ENCODE data around the gene ARHGEF39. TPM values are rescaled to one million over a fixed set of nuclear protein-coding genes. Genes with fewer than 3 reads are reported as not detected.
A peak's percentile ranks its signal among the peaks of the same experiment; 100 is the strongest.

ARHGEF39 gene, protein sequence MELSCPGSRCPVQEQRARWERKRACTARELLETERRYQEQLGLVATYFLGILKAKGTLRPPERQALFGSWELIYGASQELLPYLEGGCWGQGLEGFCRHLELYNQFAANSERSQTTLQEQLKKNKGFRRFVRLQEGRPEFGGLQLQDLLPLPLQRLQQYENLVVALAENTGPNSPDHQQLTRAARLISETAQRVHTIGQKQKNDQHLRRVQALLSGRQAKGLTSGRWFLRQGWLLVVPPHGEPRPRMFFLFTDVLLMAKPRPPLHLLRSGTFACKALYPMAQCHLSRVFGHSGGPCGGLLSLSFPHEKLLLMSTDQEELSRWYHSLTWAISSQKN
- total RNA-seq (under 1 TPM in 1 of 2 experiments, not detected in 1; 0.29 TPM), polyA plus RNA-seq (under 1 TPM; 0.13 to 0.25 (median 0.24) TPM), total RNA-seq (0 to 1.5 (median 0.16) reads per million in 6 experiments)

- Mint-ChIP-seq H3K27ac (peak within 1 kb of the TSS; percentile 57 to 99 (median 82)), H3K27me3 (peaks cover 0 to 2% (median 0%) of the 10 kb centered on the region in 5 donors), H3K9me3 (no peaks in the 10 kb centered on the region), H3K36me3 (peaks cover 0 to 15% (median 9%) of the 10 kb centered on the region in 3 donors), H3K4me3 (peak within 1 kb of the TSS; percentile 75 to 89 (median 84)), H3K4me1 (peaks cover 32 to 65% (median 62%) of the 10 kb centered on the region in 4 donors)
- ATAC-seq (peak; percentile 79 to 83), DNase-seq (peak; percentile 34 to 76 (median 58))
- POLR2A ChIA-PET: interaction anchor here (0.6 to 4.0 kb wide), 14 partner anchors 9 to 67 kb away, joined by 3 to 19 read pairs (median 5); partner anchors contain the start of genes CA9, CREB3, SIT1 and TLN1
These were observed at the start of gene ARHGEF39 for GRCh38 chr9:35664531-35665470. ARHGEF39 (minus strand) TSS chr9:35665195; CDS start chr9:35665169, 26 bp downstream.

DNA sequence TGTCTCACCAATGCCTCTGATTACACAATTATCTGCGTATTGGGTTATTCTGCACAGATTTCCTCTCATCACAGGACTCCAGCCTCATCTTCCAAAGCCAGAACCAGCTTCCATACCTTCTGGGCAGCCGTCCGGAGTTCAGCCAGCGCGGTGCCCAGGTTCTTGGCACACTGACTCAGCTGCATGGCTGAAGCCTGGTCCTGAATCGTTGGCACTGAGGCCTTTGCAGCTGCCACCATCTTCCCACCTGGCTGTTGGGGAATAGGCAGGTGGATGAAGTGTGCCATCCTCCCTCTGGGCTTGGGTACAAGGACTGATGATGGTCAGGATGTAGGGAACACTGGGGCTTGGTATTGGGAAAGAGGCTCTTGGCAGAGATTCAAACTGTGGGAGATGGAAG is 49.1 kb upstream of the ARHGEF39 start:
- Mint-ChIP-seq H3K4me1 (peaks cover 0 to 12% (median 4%) of the 10 kb centered on the region in 4 donors), H3K36me3 (peaks cover 0 to 94% (median 23%) of the 10 kb centered on the region in 3 donors), H3K27ac (peak overlapping the region in 2 of 10 donors; percentile 66 to 76), H3K27me3 (no peaks in the 10 kb centered on the region), H3K9me3 (no peaks in the 10 kb centered on the region), H3K4me3 (no peak overlapping the region)
- DNase-seq: no peak
- POLR2A ChIA-PET: interaction anchor here (1.9 kb wide), 1 partner anchor 18 kb away, joined by 4 read pairs; the partner anchor contains the start of gene TLN1
- ATAC-seq: no peak

DNA sequence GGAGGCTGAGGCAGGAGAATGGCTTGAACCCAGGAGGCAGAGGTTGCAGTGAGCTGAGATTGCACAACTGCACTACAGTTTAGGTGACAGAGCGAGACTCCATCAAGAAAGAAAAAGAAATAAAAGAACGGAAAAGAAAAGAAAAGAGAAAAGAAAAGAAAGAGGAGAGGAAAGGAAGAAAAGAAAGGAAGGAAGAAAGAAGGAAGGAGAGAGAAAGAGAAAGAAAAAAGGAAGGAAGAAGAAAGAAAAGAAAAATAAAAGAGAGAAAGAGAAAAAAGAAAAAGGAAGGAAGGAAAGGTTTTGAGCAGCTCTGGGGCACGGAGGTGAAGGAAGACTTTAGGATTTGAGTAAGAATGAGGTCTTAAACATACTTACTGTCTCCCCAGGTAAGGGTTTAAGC is 48.6 kb upstream of the ARHGEF39 start:
- Mint-ChIP-seq H3K27ac (peak overlapping the region in 4 of 10 donors; percentile 14 to 44 (median 33)), H3K27me3 (no peaks in the 10 kb centered on the region), H3K4me1 (peaks cover 0 to 12% (median 2%) of the 10 kb centered on the region in 4 donors), H3K4me3 (no peak overlapping the region), H3K9me3 (no peaks in the 10 kb centered on the region), H3K36me3 (peaks cover 0 to 94% (median 23%) of the 10 kb centered on the region in 3 donors)
- ATAC-seq: no peak
- POLR2A ChIA-PET: interaction anchor here (1.9 kb wide), 1 partner anchor 18 kb away, joined by 4 read pairs; the partner anchor contains the start of gene TLN1
- DNase-seq: no peak

DNA sequence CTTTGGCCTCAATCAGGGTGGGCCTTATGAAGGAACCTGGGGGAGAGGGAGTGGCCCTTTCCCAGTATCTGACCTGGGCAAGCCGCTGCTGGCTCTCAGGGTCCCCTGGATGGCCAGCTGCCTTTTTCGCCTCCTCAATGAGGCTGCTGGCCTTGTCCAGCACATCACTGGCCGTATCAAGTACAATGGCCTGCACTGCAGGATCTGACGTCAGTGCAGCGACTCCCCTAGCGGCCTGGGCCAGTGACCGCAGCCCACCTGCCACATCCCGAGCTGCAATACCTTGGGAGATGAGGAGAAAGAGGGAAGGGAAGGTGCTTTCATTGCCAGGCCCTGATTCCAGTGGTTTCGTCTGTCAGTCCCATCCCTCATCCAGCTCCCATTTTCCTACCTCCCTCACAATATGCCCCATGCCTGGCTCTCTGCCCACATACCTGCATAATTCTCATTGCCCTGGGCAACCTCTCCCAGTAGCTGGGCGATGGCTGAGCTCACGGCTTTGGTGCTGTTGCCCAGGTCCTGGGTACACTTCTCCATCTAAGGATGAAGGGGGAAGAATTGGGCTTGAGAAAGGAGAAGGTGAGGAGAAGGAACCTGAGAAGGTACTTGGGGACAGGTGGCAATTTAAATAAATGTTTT is 47.9 kb upstream of the ARHGEF39 start:
- H3K9me3 Mint-ChIP-seq: no peaks in the 10 kb centered on the region
- POLR2A ChIA-PET: interaction anchor here (0.6 to 1.9 kb wide), 3 partner anchors 15 to 95 kb away, joined by 3 to 5 read pairs (median 4); partner anchors contain the start of genes CD72 and TLN1
- H3K27ac Mint-ChIP-seq: peak overlapping the region in 1 of 10 donors; percentile 15
- no peak for ATAC-seq
- DNase-seq: no peak
- peaks cover 0 to 9% (median 2%) of the 10 kb centered on the region in 4 donors for H3K4me1 Mint-ChIP-seq
- H3K36me3 Mint-ChIP-seq: peaks cover 3 to 94% (median 21%) of the 10 kb centered on the region in 3 donors
- H3K27me3 Mint-ChIP-seq: no peaks in the 10 kb centered on the region
- H3K4me3 Mint-ChIP-seq: no peak overlapping the region

- POLR2A ChIA-PET: no interaction called here
- no peak overlapping the region for H3K4me3 Mint-ChIP-seq
- H3K4me1 Mint-ChIP-seq: peaks cover 0 to 13% (median 2%) of the 10 kb centered on the region in 4 donors
- H3K36me3 Mint-ChIP-seq: peaks cover 10 to 94% (median 31%) of the 10 kb centered on the region in 3 donors
- ATAC-seq (no peak), DNase-seq (no peak)
- no peaks in the 10 kb centered on the region for H3K27me3 Mint-ChIP-seq
- H3K9me3 Mint-ChIP-seq: no peaks in the 10 kb centered on the region
- H3K27ac Mint-ChIP-seq: peak overlapping the region in 1 of 10 donors; percentile 78
These were observed 46.8 kb upstream of the ARHGEF39 start for GRCh38 chr9:35711501-35712428.

GRCh38 chr9:35710818-35711500 is 46.0 kb upstream of the ARHGEF39 start:
- peaks cover 10 to 94% (median 32%) of the 10 kb centered on the region in 3 donors for H3K36me3 Mint-ChIP-seq
- ATAC-seq (no peak), DNase-seq (no peak)
- peaks cover 0 to 15% (median 0%) of the 10 kb centered on the region in 4 donors for H3K4me1 Mint-ChIP-seq
- POLR2A ChIA-PET: no interaction called here
- no peaks in the 10 kb centered on the region for H3K9me3 Mint-ChIP-seq
- H3K27ac Mint-ChIP-seq: peak overlapping the region in 4 of 10 donors; percentile 24 to 54 (median 38)
- no peak overlapping the region for H3K4me3 Mint-ChIP-seq
- H3K27me3 Mint-ChIP-seq: no peaks in the 10 kb centered on the region

DNA sequence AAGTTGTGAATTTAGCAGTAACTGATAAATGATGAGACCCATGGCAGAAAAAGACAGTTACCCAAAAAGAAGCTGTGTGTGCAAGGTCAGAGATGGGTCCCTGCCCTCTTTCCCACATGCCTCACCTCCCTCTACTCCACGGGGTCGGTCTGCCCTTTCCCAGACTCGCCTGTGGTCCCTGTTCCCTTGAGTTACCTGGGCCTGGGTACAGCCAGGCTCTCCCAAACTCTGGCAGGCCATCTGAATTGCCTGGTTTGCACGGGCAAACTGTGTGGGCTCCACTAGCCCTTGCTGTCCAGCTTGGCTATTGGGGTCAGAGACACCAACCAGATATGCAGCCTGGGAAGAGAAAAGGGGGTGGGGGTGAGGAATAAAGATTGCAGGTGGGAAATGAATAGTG is 43.2 kb upstream of the ARHGEF39 start:
- no peak overlapping the region for H3K4me3 Mint-ChIP-seq
- ATAC-seq: no peak
- H3K4me1 Mint-ChIP-seq: peaks cover 0 to 10% (median 0%) of the 10 kb centered on the region in 4 donors
- H3K36me3 Mint-ChIP-seq: peaks cover 14 to 72% (median 36%) of the 10 kb centered on the region in 3 donors
- no peak for DNase-seq
- H3K9me3 Mint-ChIP-seq: no peaks in the 10 kb centered on the region
- POLR2A ChIA-PET: interaction anchor here (1.8 kb wide), 1 partner anchor 23 kb away, joined by 4 read pairs; no protein-coding TSS in a partner anchor
- H3K27ac Mint-ChIP-seq: peak overlapping the region in 3 of 10 donors; percentile 53 to 78 (median 59)
- no peaks in the 10 kb centered on the region for H3K27me3 Mint-ChIP-seq

GRCh38 chr9:35706951-35707350 is 42.0 kb upstream of the ARHGEF39 start:
- POLR2A ChIA-PET: interaction anchor here (1.3 to 2.5 kb wide), 3 partner anchors 11 to 49 kb away, joined by 3 to 8 read pairs (median 4); partner anchors contain the start of genes CCDC107 and RMRP
- Mint-ChIP-seq H3K9me3 (no peaks in the 10 kb centered on the region), H3K36me3 (peaks cover 14 to 60% (median 37%) of the 10 kb centered on the region in 3 donors), H3K27ac (peak overlapping the region in 6 of 10 donors; percentile 21 to 84 (median 70)), H3K4me3 (no peak overlapping the region), H3K4me1 (peaks cover 0 to 10% (median 0%) of the 10 kb centered on the region in 4 donors), H3K27me3 (no peaks in the 10 kb centered on the region)
- DNase-seq (no peak), ATAC-seq (no peak)

DNA sequence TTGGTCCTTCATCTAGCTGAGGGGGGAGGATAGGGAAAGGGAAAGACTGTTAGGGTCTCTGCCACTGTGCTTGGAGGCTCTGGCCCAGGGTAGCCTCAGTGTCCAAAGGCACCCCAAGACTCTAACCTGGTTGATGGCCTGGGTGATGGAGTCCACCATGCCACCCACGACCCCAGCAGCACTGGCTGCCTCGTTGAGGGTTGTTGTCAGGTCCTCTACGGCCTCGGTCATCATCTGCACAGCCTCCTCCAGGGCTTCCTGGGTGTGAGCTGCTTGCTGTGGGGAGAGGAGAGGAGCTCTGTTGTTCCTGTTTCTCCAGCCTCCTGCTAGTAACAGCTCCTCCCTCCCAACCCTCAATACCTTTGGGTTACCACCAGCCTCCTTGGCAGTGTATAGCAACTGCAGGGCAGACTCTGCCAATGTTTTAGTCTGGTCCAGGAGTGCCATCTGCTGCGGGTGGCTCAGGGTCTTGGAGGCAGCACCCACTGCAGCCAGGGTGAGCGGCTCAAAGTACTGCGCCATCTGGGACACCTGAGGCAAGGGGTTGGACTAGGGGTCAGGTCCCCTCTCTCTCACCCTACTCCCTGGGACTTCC is 40.9 kb upstream of the ARHGEF39 start:
- no peak for DNase-seq
- H3K4me3 Mint-ChIP-seq: no peak overlapping the region
- peak overlapping the region in 2 of 10 donors; percentile 29 to 63 for H3K27ac Mint-ChIP-seq
- H3K9me3 Mint-ChIP-seq: no peaks in the 10 kb centered on the region
- peaks cover 0 to 8% (median 0%) of the 10 kb centered on the region in 4 donors for H3K4me1 Mint-ChIP-seq
- POLR2A ChIA-PET: interaction anchor here (1.3 to 2.5 kb wide), 2 partner anchors 10 to 48 kb away, joined by 3 to 8 read pairs; partner anchors contain the start of genes CCDC107 and RMRP
- H3K27me3 Mint-ChIP-seq: no peaks in the 10 kb centered on the region
- ATAC-seq: no peak
- H3K36me3 Mint-ChIP-seq: peaks cover 14 to 49% (median 34%) of the 10 kb centered on the region in 3 donors

DNA sequence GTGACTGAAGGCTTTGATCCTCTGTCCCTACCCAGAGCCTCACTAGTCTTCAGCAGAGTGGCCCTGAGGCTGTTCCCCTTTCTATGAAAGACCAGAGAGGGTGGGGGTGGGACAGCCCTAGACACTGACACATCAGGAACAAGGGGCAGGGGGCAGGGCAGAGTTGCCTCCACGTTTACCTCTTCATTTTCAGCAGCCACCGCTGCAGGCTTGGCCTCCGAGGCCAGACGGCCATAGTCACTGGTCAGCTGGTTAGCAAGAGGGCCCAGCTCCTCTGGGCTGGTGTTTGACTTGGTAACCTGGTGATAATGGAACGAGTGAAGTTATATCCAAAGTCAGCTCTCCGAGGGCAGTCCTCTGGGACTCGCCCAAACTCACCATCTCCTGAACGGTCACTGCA is 40.4 kb upstream of the ARHGEF39 start:
- Mint-ChIP-seq H3K36me3 (peaks cover 14 to 44% (median 29%) of the 10 kb centered on the region in 3 donors), H3K27me3 (no peaks in the 10 kb centered on the region), H3K27ac (peak overlapping the region in 1 of 10 donors; percentile 29), H3K4me3 (no peak overlapping the region), H3K9me3 (no peaks in the 10 kb centered on the region), H3K4me1 (peaks cover 0 to 8% (median 0%) of the 10 kb centered on the region in 4 donors)
- ATAC-seq (no peak), DNase-seq (no peak)
- POLR2A ChIA-PET: interaction anchor here (1.1 to 2.5 kb wide), 2 partner anchors 9 to 55 kb away, joined by 3 to 8 read pairs; partner anchors contain the start of gene SIT1
